Upper lobe of left lung (tissue), 4 donors: ENCODE data around the gene MYO9A.

ENCODE experiments used
- CTCF ChIP-seq, 6 experiments: fragments of 450-650 bp in 4 of 6; fragments of 200-600 bp in 2 of 6; sonication (generic) in 2 of 6; IDR thresholded peaks; one replicate each; pipeline ENCODE4 v1.5.1; 2016 to 2019; ENCODE audit warnings: antibody characterized with exemption in 6 of 6
- EP300 ChIP-seq, 4 donors: sonication (generic); formaldehyde crosslinking; IDR thresholded peaks; one replicate each; pipeline ENCODE4 v1.5.1; 2017; ENCODE audit warnings: antibody characterized with exemption in 4 of 4, control low read depth in 2 of 4
- POLR2A ChIP-seq, 4 donors: fragments of 450-650 bp; IDR thresholded peaks; one replicate each; pipeline ENCODE4 v1.5.1; 2016 to 2017; ENCODE audit warnings: antibody characterized with exemption in 4 of 4, mild to moderate bottlenecking in 2 of 4
- POLR2AphosphoS5 ChIP-seq, 2 donors: sonication (generic); formaldehyde crosslinking; IDR thresholded peaks; one replicate each; pipeline ENCODE4 v1.5.1; 2017; ENCODE audit warnings: antibody characterized with exemption in 2 of 2

- TF ChIP-seq POLR2A (IDR thresholded peaks at IDR 0.05) (no peak), CTCF (IDR thresholded peaks at IDR 0.05) (no peak), POLR2AphosphoS5 (IDR thresholded peaks at IDR 0.05) (no peak), EP300 (IDR thresholded peaks at IDR 0.05) (no peak)
Observed at GRCh38 chr15:71825021-71825730, 292.8 kb downstream of the MYO9A start.
